Uterus (tissue), 2 donors: Measurements from ENCODE around the gene HOXA3.

ENCODE experiments used
- CTCF ChIP-seq, 4 experiments: fragments of 200-600 bp in 2 of 4; fragments of 450-650 bp in 2 of 4; sonication (generic) in 2 of 4; IDR thresholded peaks; one replicate each; pipeline ENCODE4 v1.5.1; 2016 to 2019; ENCODE audit warnings: antibody characterized with exemption in 4 of 4, mild to moderate bottlenecking in 2 of 4, moderate library complexity in 1 of 4
- POLR2A ChIP-seq, 2 donors: fragments of 450-650 bp; IDR thresholded peaks; one replicate each; pipeline ENCODE4 v1.6.1; 2016; ENCODE audit warnings: antibody characterized with exemption in 2 of 2, mild to moderate bottlenecking in 1 of 2, moderate library complexity in 1 of 2

DNA sequence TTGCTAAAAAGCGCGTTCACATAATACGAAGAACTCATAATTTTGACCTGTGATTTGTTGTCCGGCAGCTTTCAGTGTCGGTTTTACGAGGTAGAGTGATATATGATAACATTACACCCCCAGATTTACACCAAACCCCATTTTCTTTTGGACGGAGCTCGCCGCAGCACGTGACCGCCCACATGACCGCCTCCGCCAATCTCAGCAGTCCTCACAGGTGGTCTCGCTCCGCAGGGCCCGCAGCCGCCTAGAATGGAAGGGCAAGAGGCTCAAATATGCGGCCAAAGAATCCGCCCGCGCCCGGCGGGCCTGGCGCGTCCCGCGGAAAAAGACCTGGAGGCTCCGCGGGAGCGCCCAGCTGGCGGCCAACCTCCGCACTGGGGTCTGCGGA lies 4.1 kb upstream of the HOXA3 start, which contains the start of gene HOXA7:
- TF ChIP-seq CTCF (IDR thresholded peaks at IDR 0.05) (no peak), POLR2A (IDR thresholded peaks at IDR 0.05) (no peak)
